ENCODE measurements around the gene CFAP52. TPM values are rescaled to one million over a fixed set of nuclear protein-coding genes. Genes with fewer than 3 reads are reported as not detected.
"Not testable (repeated sequence)": the region's sequence is repeated elsewhere in the genome, so short reads cannot be mapped to it uniquely, and the experiment has no call there.

Gene CFAP52
- total and polyA plus RNA-seq, 2 of the 13 experiments (the other 11 are each of a cell fraction or from before 2014, with no cell fraction given): not detected

GRCh38 chr17:9661027-9661426 lies 84.6 kb downstream of the CFAP52 start (continued):
- TF ChIP-seq, protein P1, sequence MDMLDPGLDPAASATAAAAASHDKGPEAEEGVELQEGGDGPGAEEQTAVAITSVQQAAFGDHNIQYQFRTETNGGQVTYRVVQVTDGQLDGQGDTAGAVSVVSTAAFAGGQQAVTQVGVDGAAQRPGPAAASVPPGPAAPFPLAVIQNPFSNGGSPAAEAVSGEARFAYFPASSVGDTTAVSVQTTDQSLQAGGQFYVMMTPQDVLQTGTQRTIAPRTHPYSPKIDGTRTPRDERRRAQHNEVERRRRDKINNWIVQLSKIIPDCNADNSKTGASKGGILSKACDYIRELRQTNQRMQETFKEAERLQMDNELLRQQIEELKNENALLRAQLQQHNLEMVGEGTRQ (IDR thresholded peaks at IDR 0.05; ENCODE audit: low read depth, low read length): no peak
- TF ChIP-seq, protein P1 (CRISPR knock-in tag; IDR thresholded peaks at IDR 0.05; ENCODE audit: borderline replicate concordance): no peak
- peak; percentile 80 for TF ChIP-seq MAFF (IDR thresholded peaks at IDR 0.05; ENCODE audit: low read depth, low read length)

GRCh38 chr17:9663511-9663910 lies 87.1 kb downstream of the CFAP52 start:
- DNase-seq (ENCODE audit: low spot score); H3K4me3 ChIP-seq (replicated peaks in 1 of 3; ENCODE audit: insufficient read depth in 1 of 3, low read depth in 2 of 3, low read length in 3 of 3); H3K36me3 ChIP-seq (replicated peaks in 1 of 2; ENCODE audit: control insufficient read depth in 1 of 2, insufficient read depth in 2 of 2, low read length in 2 of 2); H3K9ac ChIP-seq (ENCODE audit: insufficient read depth, low read depth, low read length); ATAC-seq; in situ Hi-C loops (cut with HindIII; ENCODE audit: extremely low pct_ligation_motif_present, low pct_unique_long_range_greater_than_20kb); intact Hi-C loops (cut with micrococcal nuclease; ENCODE audit: unreplicated experiment); H3K9me3 ChIP-seq (ENCODE audit: low read length); H2AFZ ChIP-seq (ENCODE audit: low read length); FAIRE-seq; H3K27ac ChIP-seq (ENCODE audit: extremely low read length, insufficient read depth, low read length); H3K4me1 ChIP-seq (ENCODE audit: insufficient read depth, low read length); H3K27me3 ChIP-seq (ENCODE audit: control insufficient read depth in 1 of 2, insufficient read depth in 2 of 2, low read length in 2 of 2); POLR2A ChIA-PET; H4K20me1 ChIP-seq (ENCODE audit: insufficient read depth, low read length); BruUV-seq (replicated peaks); CTCF ChIA-PET (ENCODE audit: low intra/inter-chr PET ratio, low total read pairs); H3K79me2 ChIP-seq (ENCODE audit: insufficient read depth, low read length); H3K4me2 ChIP-seq (ENCODE audit: low read depth, low read length): not testable (repeated sequence)
- 75% methylated on average over 11 of the region's 11 CpGs for WGBS (ENCODE audit: low lambda C conversion rate)

- H3K4me3 ChIP-seq (replicated peaks in 1 of 3; ENCODE audit: insufficient read depth in 1 of 3, low read depth in 2 of 3, low read length in 3 of 3): no peak overlapping the region
- no TSS peak for BruUV-seq (replicated peaks)
- no peaks in the 10 kb centered on the region for H3K9me3 ChIP-seq (ENCODE audit: low read length)
- no peaks in the 10 kb centered on the region for H3K36me3 ChIP-seq (replicated peaks in 1 of 2; ENCODE audit: control insufficient read depth in 1 of 2, insufficient read depth in 2 of 2, low read length in 2 of 2)
- no peaks in the 10 kb centered on the region for H4K20me1 ChIP-seq (ENCODE audit: insufficient read depth, low read length)
- no peak overlapping the region for H3K4me2 ChIP-seq (ENCODE audit: low read depth, low read length)
- 82% methylated on average over 5 of the region's 5 CpGs for WGBS (ENCODE audit: low lambda C conversion rate)
- in situ Hi-C loops (cut with HindIII; ENCODE audit: extremely low pct_ligation_motif_present, low pct_unique_long_range_greater_than_20kb): no loop called here
- H2AFZ ChIP-seq (ENCODE audit: low read length): no peak overlapping the region
- POLR2A ChIA-PET: no interaction called here
- H3K79me2 ChIP-seq (ENCODE audit: insufficient read depth, low read length): no peaks in the 10 kb centered on the region
- CTCF ChIA-PET (ENCODE audit: low intra/inter-chr PET ratio, low total read pairs): no interaction called here
- DNase-seq (ENCODE audit: low spot score) (no peak), ATAC-seq (no peak), FAIRE-seq (no peak)
- no peaks in the 10 kb centered on the region for H3K4me1 ChIP-seq (ENCODE audit: insufficient read depth, low read length)
- H3K27me3 ChIP-seq (ENCODE audit: control insufficient read depth in 1 of 2, insufficient read depth in 2 of 2, low read length in 2 of 2): no peaks in the 10 kb centered on the region; a peak in 1 of 5 replicates
- H3K9ac ChIP-seq (ENCODE audit: insufficient read depth, low read depth, low read length): no peak overlapping the region
- intact Hi-C loops (cut with micrococcal nuclease; ENCODE audit: unreplicated experiment): no loop called here
- H3K27ac ChIP-seq (ENCODE audit: extremely low read length, insufficient read depth, low read length): no peak overlapping the region
- TF ChIP-seq, protein P2, sequence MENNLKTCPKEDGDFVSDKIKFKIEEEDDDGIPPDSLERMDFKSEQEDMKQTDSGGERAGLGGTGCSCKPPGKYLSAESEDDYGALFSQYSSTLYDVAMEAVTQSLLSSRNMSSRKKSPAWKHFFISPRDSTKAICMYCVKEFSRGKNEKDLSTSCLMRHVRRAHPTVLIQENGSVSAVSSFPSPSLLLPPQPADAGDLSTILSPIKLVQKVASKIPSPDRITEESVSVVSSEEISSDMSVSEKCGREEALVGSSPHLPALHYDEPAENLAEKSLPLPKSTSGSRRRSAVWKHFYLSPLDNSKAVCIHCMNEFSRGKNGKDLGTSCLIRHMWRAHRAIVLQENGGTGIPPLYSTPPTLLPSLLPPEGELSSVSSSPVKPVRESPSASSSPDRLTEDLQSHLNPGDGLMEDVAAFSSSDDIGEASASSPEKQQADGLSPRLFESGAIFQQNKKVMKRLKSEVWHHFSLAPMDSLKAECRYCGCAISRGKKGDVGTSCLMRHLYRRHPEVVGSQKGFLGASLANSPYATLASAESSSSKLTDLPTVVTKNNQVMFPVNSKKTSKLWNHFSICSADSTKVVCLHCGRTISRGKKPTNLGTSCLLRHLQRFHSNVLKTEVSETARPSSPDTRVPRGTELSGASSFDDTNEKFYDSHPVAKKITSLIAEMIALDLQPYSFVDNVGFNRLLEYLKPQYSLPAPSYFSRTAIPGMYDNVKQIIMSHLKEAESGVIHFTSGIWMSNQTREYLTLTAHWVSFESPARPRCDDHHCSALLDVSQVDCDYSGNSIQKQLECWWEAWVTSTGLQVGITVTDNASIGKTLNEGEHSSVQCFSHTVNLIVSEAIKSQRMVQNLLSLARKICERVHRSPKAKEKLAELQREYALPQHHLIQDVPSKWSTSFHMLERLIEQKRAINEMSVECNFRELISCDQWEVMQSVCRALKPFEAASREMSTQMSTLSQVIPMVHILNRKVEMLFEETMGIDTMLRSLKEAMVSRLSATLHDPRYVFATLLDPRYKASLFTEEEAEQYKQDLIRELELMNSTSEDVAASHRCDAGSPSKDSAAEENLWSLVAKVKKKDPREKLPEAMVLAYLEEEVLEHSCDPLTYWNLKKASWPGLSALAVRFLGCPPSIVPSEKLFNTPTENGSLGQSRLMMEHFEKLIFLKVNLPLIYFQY (CRISPR knock-in tag; IDR thresholded peaks at IDR 0.05; ENCODE audit: borderline replicate concordance): no peak
- no peak for TF ChIP-seq ZNF24 (IDR thresholded peaks at IDR 0.05)
- TF ChIP-seq TOPORS (CRISPR knock-in tag; IDR thresholded peaks at IDR 0.05): no peak
- no peak for TF ChIP-seq SP4 (CRISPR knock-in tag; IDR thresholded peaks at IDR 0.05)
- TF ChIP-seq CBX1 (IDR thresholded peaks at IDR 0.05; ENCODE audit: low read depth): no peak
- no peak for TF ChIP-seq ZNF333 (CRISPR knock-in tag; IDR thresholded peaks at IDR 0.05; ENCODE audit: borderline replicate concordance)
- no peak for TF ChIP-seq BRF2 (CRISPR knock-in tag; IDR thresholded peaks at IDR 0.05)
These were observed 90.1 kb downstream of the CFAP52 start for GRCh38 chr17:9666461-9667050.
